Gastrocnemius medialis (tissue), 4 donors: Measurements from ENCODE around the gene SEC24D.

Experiments used
- POLR2A ChIP-seq, 2 donors: fragments of 450-650 bp; IDR thresholded peaks; one replicate each; pipeline ENCODE4 v1.6.1; 2017; ENCODE audit warnings: antibody characterized with exemption in 2 of 2, mild to moderate bottlenecking in 2 of 2, moderate library complexity in 2 of 2
- TF ChIP-seq, protein P1 (sequence below), 5 experiments: fragments of 450-650 bp in 3 of 5; fragments of 200-600 bp in 2 of 5; sonication (generic) in 2 of 5; IDR thresholded peaks in 4 of 5; conservative IDR thresholded peaks in 1 of 5; 1 replicate in 4 of 5; 2 replicates in 1 of 5; pipeline ENCODE4 v1.5.1; 2016 to 2019; ENCODE audit warnings: antibody characterized with exemption in 5 of 5, mild to moderate bottlenecking in 3 of 5, moderate library complexity in 3 of 5

- no peak for TF ChIP-seq POLR2A (IDR thresholded peaks at IDR 0.05)
- TF ChIP-seq, protein P1, sequence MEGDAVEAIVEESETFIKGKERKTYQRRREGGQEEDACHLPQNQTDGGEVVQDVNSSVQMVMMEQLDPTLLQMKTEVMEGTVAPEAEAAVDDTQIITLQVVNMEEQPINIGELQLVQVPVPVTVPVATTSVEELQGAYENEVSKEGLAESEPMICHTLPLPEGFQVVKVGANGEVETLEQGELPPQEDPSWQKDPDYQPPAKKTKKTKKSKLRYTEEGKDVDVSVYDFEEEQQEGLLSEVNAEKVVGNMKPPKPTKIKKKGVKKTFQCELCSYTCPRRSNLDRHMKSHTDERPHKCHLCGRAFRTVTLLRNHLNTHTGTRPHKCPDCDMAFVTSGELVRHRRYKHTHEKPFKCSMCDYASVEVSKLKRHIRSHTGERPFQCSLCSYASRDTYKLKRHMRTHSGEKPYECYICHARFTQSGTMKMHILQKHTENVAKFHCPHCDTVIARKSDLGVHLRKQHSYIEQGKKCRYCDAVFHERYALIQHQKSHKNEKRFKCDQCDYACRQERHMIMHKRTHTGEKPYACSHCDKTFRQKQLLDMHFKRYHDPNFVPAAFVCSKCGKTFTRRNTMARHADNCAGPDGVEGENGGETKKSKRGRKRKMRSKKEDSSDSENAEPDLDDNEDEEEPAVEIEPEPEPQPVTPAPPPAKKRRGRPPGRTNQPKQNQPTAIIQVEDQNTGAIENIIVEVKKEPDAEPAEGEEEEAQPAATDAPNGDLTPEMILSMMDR (IDR thresholded peaks at IDR 0.05 in 4 of 5, conservative IDR thresholded peaks at IDR 0.05 in 1 of 5) = no peak
Observed at GRCh38 chr4:118745357-118745756, 90.6 kb downstream of the SEC24D start.
